ENCODE results near the gene MARCHF10.

Gene MARCHF10

GRCh38 chr17:62658136-62658920, 149.8 kb downstream of the MARCHF10 start:
- no peak for DNase-seq (ENCODE audit: low read depth)

- DNase-seq (ENCODE audit: low read depth): no peak
These were observed 150.4 kb downstream of the MARCHF10 start for GRCh38 chr17:62657690-62658089.

- no peak for DNase-seq (ENCODE audit: low read depth)
These were observed 150.9 kb downstream of the MARCHF10 start for GRCh38 chr17:62657145-62657665.

GRCh38 chr17:62656446-62656845, 151.7 kb downstream of the MARCHF10 start:
- DNase-seq (ENCODE audit: low read depth): no peak

- DNase-seq (ENCODE audit: low read depth): no peak
These were observed 152.5 kb downstream of the MARCHF10 start for GRCh38 chr17:62655656-62656055.

GRCh38 chr17:62653826-62654761, 154.0 kb downstream of the MARCHF10 start:
- no peak for DNase-seq (ENCODE audit: low read depth)

- peak; percentile 29 for DNase-seq (ENCODE audit: low read depth)
These were observed 154.9 kb downstream of the MARCHF10 start for GRCh38 chr17:62653002-62653825.

GRCh38 chr17:62652251-62653001, 155.7 kb downstream of the MARCHF10 start:
- DNase-seq (ENCODE audit: low read depth): no peak

Measured in T-helper 22 cell (primary cell).